ENCODE results near the gene TMEM214.
A peak's percentile ranks its signal among the peaks of the same experiment; 100 is the strongest.

Gene TMEM214

GRCh38 chr2:27078267-27079194 is 45.8 kb downstream of the TMEM214 start, which contains the start of gene EMILIN1:
EMILIN1 (plus strand) TSS chr2:27078615; CDS start chr2:27079066, 451 bp downstream.
- DNase-seq = no peak
- in situ Hi-C loops (cut with HindIII; ENCODE audit: low pct_ligation_motif_present, low pct_unique_long_range_greater_than_20kb, low sequenced_read_pairs) = no loop called here

- in situ Hi-C loops (cut with HindIII; ENCODE audit: low pct_ligation_motif_present, low pct_unique_long_range_greater_than_20kb, low sequenced_read_pairs) = no loop called here
- no peak for DNase-seq
Observed at GRCh38 chr2:27079233-27080139, 46.7 kb downstream of the TMEM214 start.

GRCh38 chr2:27080140-27080469 is 47.3 kb downstream of the TMEM214 start:
- in situ Hi-C loops (cut with HindIII; ENCODE audit: low pct_ligation_motif_present, low pct_unique_long_range_greater_than_20kb, low sequenced_read_pairs) = no loop called here
- DNase-seq = no peak

- in situ Hi-C loops (cut with HindIII; ENCODE audit: low pct_ligation_motif_present, low pct_unique_long_range_greater_than_20kb, low sequenced_read_pairs) = no loop called here
- DNase-seq = no peak
Observed at GRCh38 chr2:27080603-27080936, 47.8 kb downstream of the TMEM214 start.

GRCh38 chr2:27081984-27082772 is 49.4 kb downstream of the TMEM214 start:
- in situ Hi-C loops (cut with HindIII; ENCODE audit: low pct_ligation_motif_present, low pct_unique_long_range_greater_than_20kb, low sequenced_read_pairs) = no loop called here
- no peak for DNase-seq

- in situ Hi-C loops (cut with HindIII; ENCODE audit: low pct_ligation_motif_present, low pct_unique_long_range_greater_than_20kb, low sequenced_read_pairs) = no loop called here
Observed at GRCh38 chr2:27082773-27083409, 50.1 kb downstream of the TMEM214 start.

GRCh38 chr2:27083410-27084296 is 50.9 kb downstream of the TMEM214 start:
- DNase-seq = no peak
- in situ Hi-C loops (cut with HindIII; ENCODE audit: low pct_ligation_motif_present, low pct_unique_long_range_greater_than_20kb, low sequenced_read_pairs) = no loop called here

More at GRCh38 chr2:27082773-27083409, 50.1 kb downstream of the TMEM214 start:
- DNase-seq = no peak

GRCh38 chr2:27084297-27085061 is 51.7 kb downstream of the TMEM214 start:
- DNase-seq = no peak
- in situ Hi-C loops (cut with HindIII; ENCODE audit: low pct_ligation_motif_present, low pct_unique_long_range_greater_than_20kb, low sequenced_read_pairs) = no loop called here

- no peak for DNase-seq
- in situ Hi-C loops (cut with HindIII; ENCODE audit: low pct_ligation_motif_present, low pct_unique_long_range_greater_than_20kb, low sequenced_read_pairs) = no loop called here
Observed at GRCh38 chr2:27085062-27085672, 52.4 kb downstream of the TMEM214 start.

GRCh38 chr2:27085673-27086089 is 52.9 kb downstream of the TMEM214 start:
- peak; percentile 77 for DNase-seq
- in situ Hi-C loops (cut with HindIII; ENCODE audit: low pct_ligation_motif_present, low pct_unique_long_range_greater_than_20kb, low sequenced_read_pairs) = no loop called here

GRCh38 chr2:27086090-27086723 is 53.4 kb downstream of the TMEM214 start:
- in situ Hi-C loops (cut with HindIII; ENCODE audit: low pct_ligation_motif_present, low pct_unique_long_range_greater_than_20kb, low sequenced_read_pairs) = no loop called here
- DNase-seq = peak; percentile 94

- in situ Hi-C loops (cut with HindIII; ENCODE audit: low pct_ligation_motif_present, low pct_unique_long_range_greater_than_20kb, low sequenced_read_pairs) = no loop called here
Observed at GRCh38 chr2:27086724-27087593, 54.2 kb downstream of the TMEM214 start, which contains the start of gene KHK. KHK (plus strand) TSS chr2:27086772; CDS start chr2:27087260, 488 bp downstream.

GRCh38 chr2:27087823-27088410 is 55.2 kb downstream of the TMEM214 start:
- DNase-seq = no peak
- in situ Hi-C loops (cut with HindIII; ENCODE audit: low pct_ligation_motif_present, low pct_unique_long_range_greater_than_20kb, low sequenced_read_pairs) = no loop called here

More at GRCh38 chr2:27086724-27087593, 54.2 kb downstream of the TMEM214 start, which contains the start of gene KHK:
- DNase-seq = peak; percentile 61

GRCh38 chr2:27088634-27089033 is 55.9 kb downstream of the TMEM214 start:
- no peak for DNase-seq
- in situ Hi-C loops (cut with HindIII; ENCODE audit: low pct_ligation_motif_present, low pct_unique_long_range_greater_than_20kb, low sequenced_read_pairs) = no loop called here
